DMS53 treated with DMSO at 0.1 percent for 48 hours (cell line): ENCODE results near the gene LIPA.
"Not testable (repeated sequence)": the region's sequence is repeated elsewhere in the genome, so short reads cannot be mapped to it uniquely, and the experiment has no call there.

Source experiments
- DNase-seq: peaks from one replicate; lab custom pipeline; 2025; ENCODE audit not compliant: unreplicated experiment; lab: John Stamatoyannopoulos, UW

LIPA gene

DNA sequence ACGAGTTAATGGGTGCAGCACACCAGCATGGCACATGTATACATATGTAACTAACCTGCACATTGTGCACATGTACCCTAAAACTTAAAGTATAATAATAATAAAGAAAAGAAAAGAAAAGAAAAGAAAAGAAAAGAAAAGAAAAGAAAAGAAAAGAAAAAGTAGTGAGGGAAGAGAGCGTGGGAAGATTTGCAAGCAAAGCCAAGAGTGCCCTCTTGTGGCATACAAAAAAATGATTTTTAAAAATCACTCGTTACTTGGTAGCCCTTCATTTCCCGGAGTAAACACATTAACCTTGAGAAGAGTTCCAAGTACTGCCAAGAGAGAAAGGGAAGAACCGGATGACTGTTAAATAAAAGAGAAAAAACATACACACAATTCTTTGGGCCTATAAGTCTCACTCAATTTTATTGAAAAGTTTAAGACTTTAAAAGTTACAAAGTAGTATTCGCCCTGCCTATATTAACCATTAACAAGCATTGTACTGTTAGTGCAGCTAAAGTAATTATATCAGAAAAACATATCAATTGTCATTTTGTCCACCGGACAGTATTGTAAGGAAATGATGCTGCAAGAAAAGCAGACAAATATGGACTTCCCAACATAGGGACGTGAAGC, 38.3 kb downstream of the LIPA start:
- DNase-seq: peak; percentile 60

DNA sequence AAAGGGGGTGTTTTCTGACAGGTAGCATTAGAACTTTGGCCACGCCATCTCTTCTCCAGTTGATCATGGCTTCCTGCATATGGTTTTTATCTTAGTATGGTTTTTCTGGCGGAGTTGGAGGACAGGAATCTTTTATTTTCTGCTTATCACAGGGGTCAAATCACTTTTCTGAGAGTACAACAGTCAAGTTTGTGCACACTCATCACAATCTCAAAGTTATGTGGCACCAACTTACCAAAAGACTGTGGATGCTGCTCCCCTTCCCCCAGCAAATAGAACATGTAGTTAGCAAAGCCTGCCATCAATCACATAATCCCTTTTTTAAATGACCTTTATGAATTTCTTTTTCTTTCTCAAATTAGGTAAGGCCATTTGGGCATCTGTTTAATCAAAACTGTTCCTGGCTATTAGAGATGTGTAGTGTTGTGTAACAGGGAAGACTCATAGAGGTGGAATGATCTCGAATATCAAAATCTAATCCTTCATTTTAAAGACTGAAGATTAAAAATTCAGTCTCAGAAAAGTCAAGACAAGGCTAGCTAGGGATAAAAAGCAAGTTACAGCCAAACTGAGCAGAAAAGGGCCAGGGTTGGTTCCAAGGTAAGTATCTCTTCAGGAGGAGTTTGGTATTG, 40.7 kb downstream of the LIPA start:
- no peak for DNase-seq

DNA sequence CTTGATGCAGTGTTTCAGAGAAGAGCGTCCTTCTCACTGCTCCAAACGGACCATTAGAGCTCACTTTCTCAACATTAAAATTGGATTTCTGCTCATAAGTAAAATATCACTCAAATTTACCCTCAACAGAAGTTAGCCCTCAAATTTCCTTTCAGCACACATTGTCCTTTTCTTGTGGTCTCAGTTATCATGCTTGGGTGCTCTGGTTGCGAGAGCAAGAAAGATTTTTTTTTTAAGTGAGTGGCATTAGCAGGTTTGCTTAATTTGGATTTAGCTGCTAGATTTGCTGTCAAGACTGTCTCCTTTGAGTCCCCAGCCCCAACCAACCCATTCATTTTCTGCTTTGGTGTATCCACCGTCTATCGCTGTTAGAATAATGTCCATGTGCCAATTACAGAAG, 41.9 kb downstream of the LIPA start:
- DNase-seq: no peak

DNA sequence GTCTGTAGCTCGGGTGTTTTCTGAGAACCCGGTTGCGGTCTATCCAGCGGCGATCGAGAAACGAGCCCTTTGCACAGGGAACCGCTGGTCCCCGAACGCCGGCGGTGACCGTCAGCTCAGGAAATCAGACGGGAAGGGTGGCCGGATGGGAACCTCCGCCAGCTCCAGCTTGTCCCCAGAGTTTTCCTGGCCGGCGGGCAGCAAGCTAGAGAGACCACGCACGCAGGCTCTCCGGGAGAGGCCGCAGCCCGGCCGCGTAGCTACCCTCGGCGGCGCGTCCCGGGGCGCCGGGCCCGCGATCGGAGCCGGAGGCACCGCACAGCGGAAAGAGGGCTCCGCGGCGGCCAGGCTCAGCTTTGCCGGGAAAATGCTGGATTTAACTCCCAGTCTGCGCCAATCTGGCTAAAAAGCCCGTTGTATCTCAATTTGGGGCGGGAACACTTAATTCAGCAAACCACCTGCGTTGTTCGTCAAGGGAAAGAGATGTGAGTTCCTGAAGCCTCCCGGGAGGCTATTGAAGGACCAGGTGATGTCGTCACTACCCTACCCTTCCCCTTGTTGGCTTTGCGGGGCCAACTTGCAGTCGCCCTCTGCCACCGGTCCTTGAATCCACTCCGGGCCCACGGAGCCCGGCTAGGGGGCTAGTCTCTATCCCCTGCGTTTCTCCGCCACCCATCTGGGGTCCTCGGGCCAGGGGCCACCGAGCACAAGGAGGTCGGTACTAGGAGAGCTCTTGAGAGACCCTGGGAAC, 43.6 kb downstream of the LIPA start:
- peak; percentile 37 for DNase-seq

DNA sequence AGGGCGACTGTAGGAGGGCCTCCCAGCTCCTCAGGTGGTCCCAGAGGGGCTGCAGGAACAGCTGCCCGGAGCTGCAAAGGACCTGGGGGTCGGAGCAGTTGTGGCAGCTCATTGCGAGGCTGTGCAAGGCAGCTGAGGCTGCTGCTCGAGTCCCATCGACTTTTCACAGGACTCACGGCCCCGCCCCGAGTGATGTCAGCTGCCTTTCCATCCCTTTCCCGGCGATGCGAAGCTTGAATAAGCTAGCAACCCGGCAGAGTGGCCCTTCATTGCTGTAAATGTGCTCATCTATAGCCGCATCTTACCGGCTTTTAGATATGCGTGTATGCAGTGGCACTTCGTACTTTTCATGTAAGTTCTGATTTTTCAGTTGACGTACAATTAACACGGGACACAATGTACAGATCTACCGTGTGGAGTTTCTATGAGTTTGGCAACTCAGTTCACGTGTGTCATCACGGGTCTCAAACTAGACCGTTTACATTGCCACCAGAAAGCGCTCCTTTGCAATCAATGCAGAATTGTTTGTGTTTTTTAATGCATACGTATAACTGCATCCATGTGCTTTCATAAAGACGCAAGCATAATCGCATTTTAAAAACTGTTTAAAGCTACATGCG, 44.3 kb downstream of the LIPA start, which contains the start of gene CH25H:
Gene CH25H, minus strand, starts transcription at position 137 of the 620 bp plus-strand sequence. Its CDS starts 25 bp downstream, at position 112.
- peak; percentile 60 for DNase-seq

DNA sequence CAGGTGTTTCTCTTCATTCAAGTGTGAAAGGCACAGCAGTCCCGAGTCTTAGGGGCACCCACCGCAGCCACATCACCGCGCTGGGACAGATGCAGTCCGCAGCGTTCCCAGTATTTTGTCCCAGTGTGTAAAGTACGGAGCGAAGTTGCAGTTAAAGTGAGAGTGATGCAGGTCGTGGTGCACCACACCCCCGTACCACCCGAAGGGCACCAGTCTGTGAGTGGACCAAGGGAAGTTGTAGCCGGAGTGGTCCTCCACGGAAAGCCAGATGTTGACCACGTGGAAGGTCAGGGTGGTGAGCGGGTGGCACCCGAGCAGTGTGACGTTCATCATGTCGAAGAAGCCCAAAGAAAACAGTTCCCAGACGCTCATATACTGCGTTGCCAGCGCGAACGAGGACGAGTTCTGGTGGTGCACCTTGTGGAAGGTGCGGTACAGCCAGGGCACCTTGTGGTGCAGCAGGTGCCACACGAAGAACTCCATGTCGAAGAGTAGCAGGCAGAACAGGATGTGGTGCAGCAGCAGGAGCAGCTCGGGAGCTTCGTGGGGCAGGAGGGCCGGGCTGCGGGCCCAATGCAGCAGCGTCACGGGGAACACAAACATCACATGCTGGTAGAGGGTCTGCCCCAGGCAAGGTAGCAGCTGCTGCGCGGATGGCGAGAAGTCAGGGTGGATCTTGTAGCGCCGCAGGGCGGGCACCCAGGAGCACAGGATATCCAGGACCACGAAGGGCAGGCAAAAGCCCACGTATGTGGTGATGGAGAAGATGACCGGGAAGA, 45.0 kb downstream of the LIPA start:
- peak; percentile 16 for DNase-seq

DNA sequence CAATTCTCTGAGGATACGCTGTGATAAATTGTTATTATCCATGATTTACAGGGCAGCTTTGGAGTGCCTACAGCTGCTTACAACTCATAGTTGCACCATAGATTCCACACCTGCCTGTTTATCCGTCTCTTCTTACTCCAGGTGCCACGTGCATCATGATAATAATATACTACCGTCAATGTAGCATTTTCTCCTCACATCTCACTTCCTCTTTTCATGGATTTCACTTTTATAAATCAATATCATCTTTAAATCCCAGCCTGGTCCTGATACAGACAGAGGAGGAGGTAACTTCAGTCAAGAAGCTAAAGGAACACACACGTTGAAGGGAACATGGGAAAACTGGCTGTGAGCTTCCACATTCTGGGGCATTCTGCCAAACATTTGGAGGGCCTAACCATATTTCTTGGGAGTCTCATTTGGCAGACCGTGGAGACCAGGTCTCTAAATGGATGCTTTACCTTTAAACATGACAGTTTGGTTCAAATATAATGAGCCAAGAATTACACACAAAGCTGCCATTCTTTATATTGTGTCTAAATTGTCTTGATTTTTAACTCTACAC, 46.9 kb downstream of the LIPA start:
- DNase-seq: no peak

DNA sequence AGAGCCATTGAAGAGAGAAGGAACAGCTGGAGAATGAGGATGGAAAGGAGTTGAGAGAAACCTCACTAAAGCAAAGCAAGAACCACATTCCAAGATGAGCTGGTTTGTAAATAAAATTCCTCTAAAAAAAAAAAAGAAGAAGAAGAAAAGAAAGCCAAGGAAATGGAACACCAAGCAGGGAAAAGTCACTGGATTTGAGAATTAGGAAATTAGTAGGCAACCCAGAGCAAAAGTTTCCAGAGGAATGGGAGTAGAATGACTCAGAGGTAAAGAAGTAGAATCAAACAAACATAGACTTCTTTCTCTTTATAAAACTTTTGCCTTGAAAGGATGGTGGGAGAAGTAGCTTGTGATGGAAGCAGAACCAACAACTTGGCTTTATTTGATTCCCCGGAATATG, 48.3 kb downstream of the LIPA start:
- no peak for DNase-seq

DNA sequence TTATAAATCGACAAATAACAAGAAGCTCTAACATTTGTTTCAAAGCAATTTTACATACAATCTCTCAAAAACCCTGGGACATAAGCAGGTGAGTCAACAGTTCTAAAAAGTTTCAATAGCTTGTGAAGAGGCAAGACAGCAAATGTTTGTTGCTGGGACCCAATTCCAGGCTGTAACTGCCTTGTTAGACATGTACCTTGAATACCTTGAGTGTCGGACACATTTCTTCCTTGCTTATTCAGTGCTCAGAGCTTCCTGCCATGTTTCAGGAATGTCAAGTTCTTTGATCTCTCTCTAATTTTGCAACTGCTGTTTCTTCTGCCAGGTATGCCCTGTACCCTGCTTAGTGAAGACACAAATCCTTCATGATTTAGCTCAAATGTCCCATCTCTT, 49.5 kb downstream of the LIPA start:
- no peak for DNase-seq

DNA sequence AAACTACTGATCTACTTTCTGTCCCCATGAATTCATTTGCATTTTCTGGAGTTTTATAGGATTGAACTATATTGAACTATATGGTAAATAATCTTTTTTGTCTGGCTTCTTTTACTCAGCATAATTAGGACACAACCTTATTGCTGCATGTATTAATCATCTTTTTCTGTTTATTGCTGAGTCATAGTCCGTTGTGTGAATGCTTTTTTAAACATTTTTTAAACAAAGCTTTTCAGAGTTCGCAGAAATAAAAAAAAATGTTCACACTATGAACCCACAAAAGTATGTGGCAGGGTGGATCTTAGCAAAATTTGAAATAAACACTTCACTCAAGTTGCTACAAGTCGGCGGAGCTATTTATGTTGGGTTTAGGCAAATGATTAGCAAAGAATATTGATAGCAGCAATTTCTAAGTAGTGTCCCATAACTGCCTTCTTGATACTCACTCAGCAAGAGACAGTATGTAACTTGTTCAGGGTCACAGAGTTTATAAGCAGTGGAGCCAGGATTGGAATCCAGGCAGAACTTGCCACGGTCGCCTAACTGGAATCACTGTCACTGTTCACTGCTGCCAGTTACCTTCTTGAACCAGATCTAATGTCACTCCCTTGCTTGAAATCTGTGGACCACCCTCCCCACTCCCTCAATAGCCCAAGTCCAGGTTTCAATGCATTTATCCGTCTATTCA, 50.1 kb downstream of the LIPA start:
- DNase-seq: no peak

DNA sequence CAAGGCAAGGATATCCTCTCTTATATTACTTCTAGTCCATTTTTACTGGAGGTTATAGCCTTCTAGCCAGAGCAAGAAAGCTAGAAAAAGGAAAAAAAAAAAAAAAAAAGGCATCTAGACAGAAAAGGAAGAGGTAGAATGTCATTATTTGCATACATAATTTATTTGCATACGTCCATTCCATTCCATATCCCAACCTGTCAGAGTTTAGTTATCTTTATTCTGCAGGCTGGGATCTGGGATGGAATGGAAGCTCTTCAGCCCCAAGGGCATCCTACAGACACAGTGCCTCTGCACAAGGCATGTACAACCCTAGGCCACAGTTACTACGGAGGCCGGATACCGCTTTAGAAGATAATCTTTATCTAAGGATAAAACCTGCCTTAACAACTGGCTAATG, 54.1 kb downstream of the LIPA start:
- DNase-seq: no peak

DNA sequence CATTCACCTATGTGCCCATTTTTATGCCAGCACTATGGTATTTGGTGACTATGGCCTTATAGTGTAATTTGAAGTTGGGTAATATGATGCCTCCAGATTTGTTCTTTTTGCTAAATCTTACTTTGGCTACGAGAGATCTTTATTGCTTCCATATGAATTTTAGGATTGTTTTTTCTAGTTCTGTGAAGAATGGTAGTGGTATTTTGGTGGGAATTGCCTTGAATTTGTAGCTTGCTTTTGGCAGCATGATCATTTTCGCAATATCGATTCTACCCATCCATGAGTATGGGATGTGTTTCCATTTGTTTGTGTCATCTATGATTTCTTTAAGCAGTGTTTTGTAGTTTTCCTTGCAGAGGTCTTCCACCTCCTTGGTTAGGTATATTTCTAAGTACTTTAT, 60.3 kb downstream of the LIPA start:
- DNase-seq: not testable (repeated sequence)

DNA sequence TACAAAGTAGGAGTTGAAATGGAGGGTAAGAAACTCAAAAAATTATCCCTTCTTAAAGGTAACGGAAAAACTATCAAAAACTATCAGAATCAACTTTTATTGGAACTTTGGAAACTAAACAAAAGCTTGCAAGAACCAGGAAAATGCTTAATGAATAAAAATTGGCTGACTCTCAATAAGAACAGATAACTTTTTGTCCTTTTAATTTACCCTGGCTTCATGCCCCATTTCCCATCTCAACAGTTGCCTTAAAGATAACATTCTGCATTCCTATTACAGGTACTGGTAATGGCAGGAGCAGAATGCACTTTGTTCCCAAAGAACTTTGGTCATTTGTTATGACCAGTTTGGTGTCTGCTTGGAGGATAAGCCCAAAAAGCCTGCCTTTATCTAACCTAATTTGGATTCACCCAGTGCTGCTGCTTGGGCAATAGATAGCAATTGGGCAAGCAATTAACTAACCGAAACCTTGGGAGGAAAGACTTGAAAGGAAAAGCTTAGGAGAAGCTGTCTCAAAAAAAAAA, 62.3 kb downstream of the LIPA start:
- DNase-seq: no peak

DNA sequence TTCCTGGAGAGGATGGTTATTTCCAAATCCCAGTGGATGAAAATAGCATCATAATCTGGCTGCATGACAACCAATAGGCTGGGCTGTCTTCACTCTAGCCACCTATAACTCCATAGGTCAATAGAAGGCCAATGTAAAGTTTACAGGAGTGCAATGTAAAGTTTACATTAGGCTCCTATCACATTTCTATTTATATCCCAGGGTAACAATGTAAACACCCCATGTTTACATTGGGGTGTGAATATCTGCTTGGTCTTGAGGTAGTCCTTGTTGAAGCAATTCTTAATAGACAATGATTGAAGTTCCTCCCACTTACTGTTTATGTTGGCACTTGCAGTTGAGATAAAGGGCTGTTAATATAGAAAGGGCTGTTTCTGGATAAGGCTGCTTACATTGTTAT, 65.9 kb downstream of the LIPA start:
- peak; percentile 63 for DNase-seq

DNA sequence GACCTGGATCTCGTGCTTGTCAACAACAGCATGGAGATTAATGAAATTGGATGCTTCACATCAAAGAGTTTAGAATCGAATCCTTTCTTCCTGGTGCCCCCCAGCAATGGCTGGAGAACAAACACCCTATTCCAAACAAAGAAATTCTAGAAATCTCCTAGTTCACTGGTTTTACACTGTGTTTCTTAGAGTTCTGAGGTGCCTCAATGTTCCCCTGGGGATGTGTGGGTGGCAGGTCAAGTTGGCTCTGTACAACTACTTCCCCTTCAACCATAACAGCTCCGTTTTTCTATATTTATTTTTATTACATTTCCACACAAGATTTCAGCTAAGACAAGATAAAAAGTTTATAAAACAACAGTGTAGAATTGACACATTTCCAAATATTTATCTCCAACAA, 66.9 kb downstream of the LIPA start:
- DNase-seq: no peak

DNA sequence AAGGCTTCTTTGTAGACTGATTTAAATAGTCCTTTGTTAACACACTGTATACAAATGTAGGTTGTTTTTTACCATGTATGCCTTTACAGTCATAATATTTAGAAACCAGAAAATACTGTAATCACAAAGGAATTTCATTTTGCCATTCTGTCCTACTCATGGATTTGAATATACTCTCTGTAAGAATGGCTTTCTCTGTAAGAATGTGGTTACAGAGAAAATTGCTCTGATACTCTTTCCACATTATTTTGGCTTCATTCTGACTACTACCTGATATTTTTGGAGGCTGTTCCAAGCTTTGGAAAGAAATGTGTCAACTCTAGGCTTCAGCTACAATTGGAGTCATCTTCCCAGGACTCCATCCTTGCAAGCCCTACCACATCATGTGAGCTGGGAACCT, 68.0 kb downstream of the LIPA start:
- DNase-seq: no peak

DNA sequence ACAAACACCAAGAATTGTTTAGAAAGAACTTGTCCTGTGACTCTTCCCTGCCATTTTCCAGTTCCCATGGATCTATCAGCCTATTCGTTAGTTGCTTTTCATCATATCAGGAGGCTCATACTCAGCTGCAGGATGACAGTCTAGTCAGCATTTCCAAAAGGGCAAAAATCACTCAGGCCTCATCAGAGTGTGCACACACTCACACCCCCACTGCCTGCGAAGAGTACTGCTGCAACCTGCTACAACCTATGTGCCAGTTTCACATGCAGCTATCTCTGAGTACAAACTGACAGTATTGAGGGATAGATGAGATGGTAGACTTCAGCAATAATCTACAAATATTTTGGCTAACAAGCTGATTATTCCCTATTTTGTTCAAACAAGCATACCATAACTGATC, 68.7 kb downstream of the LIPA start:
- DNase-seq: no peak

DNA sequence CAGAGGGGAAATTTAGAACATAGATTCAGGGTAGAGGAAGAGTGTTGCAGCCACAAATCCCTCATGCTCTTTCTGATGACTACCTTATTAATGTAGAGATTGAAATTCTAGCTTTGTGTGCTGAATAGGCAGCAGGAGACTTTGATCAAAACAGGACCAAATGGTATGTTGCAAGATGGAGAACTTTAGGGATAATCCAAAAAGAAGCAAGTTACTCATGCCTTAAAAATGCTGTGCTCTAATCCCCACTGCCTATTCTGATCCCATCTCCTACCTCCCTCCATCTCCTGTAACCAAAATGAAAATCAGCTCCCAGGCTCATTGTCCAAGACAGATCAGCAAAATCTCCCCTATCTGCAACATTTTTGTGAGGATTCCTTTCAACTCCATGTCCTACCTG, 75.8 kb downstream of the LIPA start:
- no peak for DNase-seq

DNA sequence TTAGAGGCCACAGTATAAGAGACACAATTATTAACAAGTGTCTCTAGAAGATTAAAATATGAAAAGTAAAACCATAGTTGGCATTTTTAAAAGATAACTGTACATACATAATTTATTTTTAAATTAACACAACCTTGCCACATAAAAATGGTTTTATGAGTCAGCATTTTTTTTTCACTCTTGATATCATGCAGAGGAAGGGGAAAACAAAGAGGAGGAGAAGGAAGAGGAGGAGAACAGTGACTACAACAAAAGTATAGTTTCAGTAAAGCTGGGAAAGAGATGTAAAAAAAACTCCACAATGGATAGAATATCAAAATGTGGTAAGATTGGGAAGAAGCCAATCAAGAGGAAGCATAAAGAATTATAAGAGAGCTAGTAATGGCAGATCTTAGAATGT, 78.5 kb downstream of the LIPA start:
- no peak for DNase-seq

DNA sequence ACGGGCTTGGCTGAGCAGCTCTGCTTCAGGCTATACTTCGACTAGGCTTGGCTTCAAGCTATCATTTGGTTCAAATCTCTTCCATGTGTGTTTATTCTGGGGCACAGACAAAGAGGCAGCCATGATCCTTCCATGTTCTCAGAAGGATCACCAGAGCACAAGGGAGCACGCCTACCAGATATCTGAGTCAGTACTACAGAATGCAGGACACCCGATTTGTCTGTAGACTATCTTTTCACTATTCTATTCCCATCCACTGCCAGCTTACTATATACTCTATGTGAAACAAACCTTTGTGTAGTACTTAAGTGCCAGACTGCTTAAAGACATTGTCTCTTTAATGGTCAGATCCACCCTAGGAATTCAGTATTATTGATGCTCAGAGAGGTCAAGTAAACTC, 79.6 kb downstream of the LIPA start:
- DNase-seq: no peak
